Mucosa of rectum (tissue), 2 donors: ENCODE results near the gene AIG1.

Experiments used
- H3K27ac ChIP-seq, 2 donors: one replicate each; pipeline ENCODE4 v1.7.0; 2013; ENCODE audit warnings: inconsistent platforms in 2 of 2, low read depth in 2 of 2, low read length in 2 of 2
- H3K27me3 ChIP-seq, 2 donors: one replicate each; pipeline ENCODE4 v1.7.0; 2013; ENCODE audit warnings: low read length in 2 of 2; ENCODE audit not compliant: control insufficient read depth in 2 of 2, insufficient read depth in 2 of 2
- H3K36me3 ChIP-seq, 2 donors: one replicate each; pipeline ENCODE4 v1.7.0; 2013; ENCODE audit warnings: low read length in 2 of 2; ENCODE audit not compliant: control insufficient read depth in 2 of 2, insufficient read depth in 2 of 2
- H3K4me1 ChIP-seq, 2 donors: one replicate each; pipeline ENCODE4 v1.7.0; 2013; ENCODE audit warnings: low read length in 2 of 2, mild to moderate bottlenecking in 1 of 2; ENCODE audit not compliant: control insufficient read depth in 2 of 2, insufficient read depth in 2 of 2
- H3K4me3 ChIP-seq, 2 donors: one replicate each; pipeline ENCODE4 v1.7.0; 2013; ENCODE audit warnings: low read length in 2 of 2
- H3K9ac ChIP-seq, 2 donors: one replicate each; pipeline ENCODE4 v1.7.0; 2013; ENCODE audit warnings: low read length in 2 of 2, low read depth in 1 of 2, mild to moderate bottlenecking in 1 of 2
- H3K9me3 ChIP-seq, 2 donors: one replicate each; pipeline ENCODE4 v1.7.0; 2013; ENCODE audit warnings: low read length in 2 of 2; ENCODE audit not compliant: control insufficient read depth in 2 of 2
- donor health status: healthy.
- donor health status: Normal muscosa, but diverticular disease.

The AIG1 gene

GRCh38 chr6:143187238-143187923 lies 126.7 kb downstream of the AIG1 start:
- Histone ChIP-seq H3K27ac (no peak overlapping the region), H3K9me3 (no peaks in the 10 kb centered on the region), H3K36me3 (no peaks in the 10 kb centered on the region), H3K9ac (no peak overlapping the region), H3K4me3 (no peak overlapping the region), H3K4me1 (no peaks in the 10 kb centered on the region), H3K27me3 (no peaks in the 10 kb centered on the region)

DNA sequence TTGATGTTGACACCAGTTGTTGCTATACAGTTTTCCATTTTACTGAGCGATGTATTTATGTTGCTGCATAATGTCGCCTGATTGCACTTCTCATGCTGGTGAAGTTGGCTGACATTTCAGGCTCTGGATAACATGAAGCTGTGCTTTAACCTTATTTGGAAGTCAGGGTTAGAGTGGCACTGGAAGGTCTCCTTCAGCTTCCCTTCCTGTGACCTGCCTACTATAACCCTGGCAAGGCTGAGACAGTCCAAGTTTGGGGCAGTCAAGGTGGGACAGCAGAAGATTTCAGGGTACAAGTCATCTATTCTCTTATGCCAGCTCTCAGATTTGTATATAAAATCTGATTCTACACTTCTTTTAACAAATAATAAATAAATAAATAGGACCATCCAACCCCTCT lies 127.6 kb downstream of the AIG1 start:
- H3K36me3 ChIP-seq = no peaks in the 10 kb centered on the region
- H3K9ac ChIP-seq = no peak overlapping the region
- H3K27ac ChIP-seq = no peak overlapping the region

GRCh38 chr6:143191361-143191760 lies 130.7 kb downstream of the AIG1 start:
- H3K9me3 ChIP-seq = no peaks in the 10 kb centered on the region
- no peaks in the 10 kb centered on the region for H3K4me1 ChIP-seq
- H3K9ac ChIP-seq = no peak overlapping the region
- H3K27me3 ChIP-seq = no peaks in the 10 kb centered on the region
- no peak overlapping the region for H3K4me3 ChIP-seq
- no peak overlapping the region for H3K27ac ChIP-seq
- H3K36me3 ChIP-seq = no peaks in the 10 kb centered on the region

More for the DNA sequence above, 127.6 kb downstream of the AIG1 start:
- H3K4me1 ChIP-seq = no peaks in the 10 kb centered on the region
- no peaks in the 10 kb centered on the region for H3K9me3 ChIP-seq
- no peaks in the 10 kb centered on the region for H3K27me3 ChIP-seq
- H3K4me3 ChIP-seq = no peak overlapping the region

DNA sequence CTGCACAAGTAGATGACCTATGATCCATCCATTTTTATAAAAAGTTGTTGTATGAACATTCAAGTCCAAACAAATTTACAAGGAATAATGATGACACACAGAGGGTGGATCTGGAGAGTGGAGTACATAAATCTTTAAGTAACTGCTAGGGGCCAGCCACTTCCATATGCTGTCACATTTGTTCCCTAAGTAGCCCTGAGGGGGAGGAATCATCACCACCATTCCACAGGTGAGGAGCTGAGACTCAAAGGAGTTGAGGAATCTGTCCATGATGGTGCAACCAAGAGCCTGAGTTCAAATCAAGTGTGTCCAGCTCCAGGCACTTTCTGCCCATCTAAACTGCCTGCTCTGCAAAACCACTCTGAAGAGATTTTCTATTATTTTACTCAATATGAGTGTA lies 132.1 kb downstream of the AIG1 start:
- Histone ChIP-seq H3K4me1 (no peaks in the 10 kb centered on the region), H3K27me3 (no peaks in the 10 kb centered on the region), H3K27ac (no peak overlapping the region), H3K4me3 (no peak overlapping the region), H3K36me3 (no peaks in the 10 kb centered on the region), H3K9ac (no peak overlapping the region), H3K9me3 (no peaks in the 10 kb centered on the region)

DNA sequence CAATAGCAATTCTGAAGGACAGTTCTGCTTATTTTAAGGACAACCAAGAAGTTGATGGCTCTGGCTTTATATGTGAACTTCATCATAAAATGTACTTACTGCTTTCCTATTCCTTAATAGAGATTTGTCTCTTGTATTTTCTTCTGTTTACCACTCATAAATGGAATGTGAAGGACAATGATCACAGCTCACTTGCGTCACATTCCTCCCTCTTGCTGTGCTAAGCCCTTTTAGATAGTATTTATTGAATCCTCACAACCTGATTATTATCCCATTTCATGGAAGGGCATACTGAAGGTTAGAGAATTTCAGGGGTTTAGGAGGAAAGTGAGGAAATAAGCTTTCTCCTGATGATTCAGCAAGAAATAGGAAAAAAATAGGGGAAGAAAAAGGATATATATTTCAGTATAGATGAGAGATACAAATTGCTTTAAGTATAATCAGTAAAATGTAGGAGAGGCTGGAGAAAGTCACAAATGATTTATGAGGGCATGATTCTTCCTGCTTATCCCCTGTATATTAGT lies 132.9 kb downstream of the AIG1 start:
- Histone ChIP-seq H3K4me3 (no peak overlapping the region), H3K4me1 (no peaks in the 10 kb centered on the region), H3K27ac (no peak overlapping the region), H3K9ac (no peak overlapping the region), H3K9me3 (no peaks in the 10 kb centered on the region), H3K36me3 (no peaks in the 10 kb centered on the region), H3K27me3 (no peaks in the 10 kb centered on the region)

GRCh38 chr6:143194095-143194589 lies 133.5 kb downstream of the AIG1 start:
- H3K36me3 ChIP-seq = no peaks in the 10 kb centered on the region
- no peak overlapping the region for H3K9ac ChIP-seq
- H3K27me3 ChIP-seq = no peaks in the 10 kb centered on the region
- no peak overlapping the region for H3K27ac ChIP-seq
- no peaks in the 10 kb centered on the region for H3K9me3 ChIP-seq
- no peaks in the 10 kb centered on the region for H3K4me1 ChIP-seq
- no peak overlapping the region for H3K4me3 ChIP-seq

DNA sequence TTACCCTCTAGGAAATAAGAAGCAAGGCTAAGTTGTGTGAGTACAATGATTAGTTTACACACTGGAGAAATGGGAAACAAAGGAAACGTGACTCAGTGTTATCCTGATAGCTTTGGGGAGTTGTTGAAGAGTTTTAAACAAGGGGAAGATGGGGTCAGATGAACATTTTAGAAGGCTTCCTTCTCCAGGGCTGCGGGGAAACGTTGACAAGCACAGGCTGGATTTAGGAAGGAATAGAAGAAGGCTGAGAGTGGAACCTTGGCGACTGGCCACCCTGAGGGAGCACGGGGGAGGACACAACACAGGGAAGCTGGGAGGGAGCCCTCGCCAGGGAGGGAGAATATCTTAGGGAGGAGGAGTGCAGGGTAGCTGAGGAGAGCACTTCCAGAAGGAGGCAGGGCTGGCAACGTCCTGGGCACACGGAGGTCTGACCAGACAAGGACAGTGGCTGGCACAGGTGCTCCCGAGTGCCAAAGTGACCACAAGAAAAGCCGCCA lies 134.7 kb downstream of the AIG1 start:
- no peaks in the 10 kb centered on the region for H3K4me1 ChIP-seq
- no peaks in the 10 kb centered on the region for H3K9me3 ChIP-seq
- no peaks in the 10 kb centered on the region for H3K36me3 ChIP-seq
- no peak overlapping the region for H3K4me3 ChIP-seq
- no peaks in the 10 kb centered on the region for H3K27me3 ChIP-seq
- no peak overlapping the region for H3K27ac ChIP-seq
- H3K9ac ChIP-seq = no peak overlapping the region

DNA sequence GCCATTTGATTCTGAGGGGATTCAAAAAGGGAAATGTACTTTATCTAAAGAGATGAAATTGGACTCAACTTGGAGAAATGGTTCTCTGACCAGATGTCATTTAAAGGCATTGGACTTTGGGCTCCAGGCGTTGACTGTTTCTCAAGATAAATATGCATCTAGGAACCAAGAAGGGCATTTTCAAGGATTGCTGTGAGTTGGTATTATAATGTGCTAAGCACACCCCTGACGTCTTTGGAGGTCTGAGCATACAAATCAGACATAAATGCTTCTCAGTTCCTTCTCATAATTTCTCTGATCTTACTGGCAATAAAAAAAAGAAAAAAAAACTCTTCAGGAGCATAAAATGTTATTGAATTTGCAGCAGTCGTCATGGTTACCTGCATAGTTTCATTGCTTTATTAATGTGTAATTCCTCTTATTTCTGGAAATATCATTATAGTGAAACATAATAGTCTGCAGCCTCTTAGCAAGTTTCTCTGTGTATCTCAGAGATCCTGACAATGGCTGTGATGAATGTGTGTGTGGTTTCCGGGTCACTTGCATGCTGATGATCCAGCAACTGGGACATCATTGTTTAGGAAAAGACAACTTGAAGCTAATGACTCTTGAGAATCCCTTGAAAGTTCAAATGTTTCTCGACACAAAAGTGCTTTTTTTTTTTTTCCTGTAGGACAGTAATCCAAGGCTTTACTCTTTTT lies 136.0 kb downstream of the AIG1 start:
- no peak overlapping the region for H3K9ac ChIP-seq
- H3K4me3 ChIP-seq = no peak overlapping the region
- no peak overlapping the region for H3K27ac ChIP-seq
- H3K9me3 ChIP-seq = no peaks in the 10 kb centered on the region
- no peaks in the 10 kb centered on the region for H3K4me1 ChIP-seq
- no peaks in the 10 kb centered on the region for H3K36me3 ChIP-seq
- no peaks in the 10 kb centered on the region for H3K27me3 ChIP-seq

DNA sequence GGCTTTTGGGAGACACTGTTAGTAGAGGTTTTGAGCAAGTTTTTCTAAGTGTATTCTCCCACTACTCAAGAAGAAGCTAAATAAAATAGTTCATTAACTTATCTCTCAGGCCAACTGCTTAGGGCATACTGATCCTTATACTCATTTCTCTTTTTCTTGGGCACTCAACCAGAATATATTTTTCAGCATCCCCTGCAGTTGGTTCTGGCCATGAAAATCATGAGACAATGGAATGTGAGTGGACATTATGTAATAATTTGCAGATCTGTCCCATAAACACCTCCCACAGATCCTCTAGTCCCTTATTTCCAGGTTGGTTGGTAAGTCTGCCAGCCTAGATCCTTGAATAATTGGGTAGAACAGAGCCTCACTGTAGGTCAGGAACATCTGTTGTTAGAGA lies 136.7 kb downstream of the AIG1 start:
- H3K27me3 ChIP-seq = no peaks in the 10 kb centered on the region
- H3K27ac ChIP-seq = no peak overlapping the region
- no peak overlapping the region for H3K9ac ChIP-seq
- no peaks in the 10 kb centered on the region for H3K9me3 ChIP-seq
- H3K4me3 ChIP-seq = no peak overlapping the region
- H3K4me1 ChIP-seq = no peaks in the 10 kb centered on the region
- H3K36me3 ChIP-seq = no peaks in the 10 kb centered on the region

DNA sequence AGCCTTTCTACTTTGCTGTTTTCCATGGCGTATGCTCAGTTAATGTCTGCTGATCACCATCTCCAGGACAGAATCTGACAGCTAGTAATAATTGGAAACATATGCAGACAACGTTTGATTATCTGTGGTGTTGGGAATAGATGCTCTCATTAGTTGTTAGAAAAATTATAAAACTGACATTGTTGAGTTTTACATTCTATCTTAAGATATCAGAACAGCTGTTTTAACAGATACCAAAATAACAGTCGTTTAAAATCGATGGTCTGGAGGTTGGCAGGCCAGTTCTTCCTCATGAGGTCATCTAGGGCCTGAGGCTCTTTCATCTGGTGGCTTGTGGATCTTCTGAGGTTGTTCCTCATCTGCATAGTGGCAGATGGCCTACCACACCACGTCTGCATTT lies 137.6 kb downstream of the AIG1 start:
- no peaks in the 10 kb centered on the region for H3K36me3 ChIP-seq
- no peaks in the 10 kb centered on the region for H3K9me3 ChIP-seq
- no peak overlapping the region for H3K9ac ChIP-seq
- no peaks in the 10 kb centered on the region for H3K27me3 ChIP-seq
- H3K27ac ChIP-seq = no peak overlapping the region
- H3K4me1 ChIP-seq = no peaks in the 10 kb centered on the region
- H3K4me3 ChIP-seq = no peak overlapping the region
